ENCODE data around the gene ACSM2B. TPM values are rescaled to one million over a fixed set of nuclear protein-coding genes. Genes with fewer than 3 reads are reported as not detected.

ACSM2B gene
- total RNA-seq, 1 experiment from 2014 or later, result 0.20 TPM

DNA sequence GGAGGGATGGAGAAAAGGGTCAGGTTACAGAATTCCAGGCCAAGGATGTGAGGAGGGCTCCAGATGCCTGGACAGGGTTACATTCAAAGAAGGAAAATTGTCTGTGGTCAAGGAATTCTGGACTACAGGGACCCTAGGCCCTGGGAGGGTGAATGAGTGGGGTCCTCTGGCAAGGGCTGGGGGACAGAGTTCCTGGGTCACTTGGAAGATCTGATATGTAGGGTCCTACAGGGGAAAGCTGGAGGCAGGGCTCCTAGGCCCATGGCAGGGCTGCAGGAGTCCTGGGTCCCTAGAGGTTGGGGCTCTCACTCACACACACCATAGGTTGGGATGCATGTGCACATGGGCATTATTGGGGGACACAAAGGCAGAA, 46.3 kb upstream of the ACSM2B start:
- Mint-ChIP-seq H3K27me3 (ENCODE audit: low read depth) (no peaks in the 10 kb centered on the region; the same call in 1 of the 2 replicates), H3K27ac (no peak overlapping the region), H3K4me1 (peaks cover 24% of the 10 kb centered on the region), H3K4me3 (no peak overlapping the region), H3K36me3 (no peaks in the 10 kb centered on the region), H3K9me3 (peaks cover 10% of the 10 kb centered on the region)
- ATAC-seq (no peak), DNase-seq (ENCODE audit: low spot score) (no peak)
- ChIA-PET CTCF (no interaction called here), POLR2A (no interaction called here)
- TF ChIP-seq ZBTB21 (CRISPR knock-in tag; IDR thresholded peaks at IDR 0.05; ENCODE audit: borderline replicate concordance) (no peak), GTF2I (CRISPR knock-in tag; conservative IDR thresholded peaks at IDR 0.05) (no peak), NR2C2 (CRISPR knock-in tag; IDR thresholded peaks at IDR 0.05) (no peak), PRRX2 (CRISPR knock-in tag; IDR thresholded peaks at IDR 0.05) (no peak)
- TF ChIP-seq, protein P1, sequence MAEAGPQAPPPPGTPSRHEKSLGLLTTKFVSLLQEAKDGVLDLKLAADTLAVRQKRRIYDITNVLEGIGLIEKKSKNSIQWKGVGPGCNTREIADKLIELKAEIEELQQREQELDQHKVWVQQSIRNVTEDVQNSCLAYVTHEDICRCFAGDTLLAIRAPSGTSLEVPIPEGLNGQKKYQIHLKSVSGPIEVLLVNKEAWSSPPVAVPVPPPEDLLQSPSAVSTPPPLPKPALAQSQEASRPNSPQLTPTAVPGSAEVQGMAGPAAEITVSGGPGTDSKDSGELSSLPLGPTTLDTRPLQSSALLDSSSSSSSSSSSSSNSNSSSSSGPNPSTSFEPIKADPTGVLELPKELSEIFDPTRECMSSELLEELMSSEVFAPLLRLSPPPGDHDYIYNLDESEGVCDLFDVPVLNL (CRISPR knock-in tag; IDR thresholded peaks at IDR 0.05; ENCODE audit: borderline replicate concordance, low read depth), result no peak

DNA sequence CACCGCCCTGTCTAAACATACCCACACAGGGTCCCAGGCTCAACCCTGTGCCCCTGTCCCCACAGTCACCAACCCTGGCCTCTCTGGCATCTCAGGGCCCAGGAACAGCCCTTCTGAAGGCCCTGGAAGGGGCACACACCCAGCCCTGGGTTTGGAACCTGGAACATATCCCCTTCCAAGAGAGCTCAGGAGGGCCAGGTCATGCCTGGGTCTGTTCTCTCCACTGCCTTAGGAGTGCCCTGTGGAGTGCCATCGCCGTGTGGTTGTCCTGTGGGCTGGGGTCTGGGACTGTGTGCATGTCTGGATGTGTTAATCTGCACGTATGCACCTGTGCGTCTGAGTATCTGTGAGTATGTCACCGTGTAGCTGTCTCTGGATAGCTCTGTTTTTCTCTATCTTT, 45.2 kb upstream of the ACSM2B start:
- TF ChIP-seq, protein P2, sequence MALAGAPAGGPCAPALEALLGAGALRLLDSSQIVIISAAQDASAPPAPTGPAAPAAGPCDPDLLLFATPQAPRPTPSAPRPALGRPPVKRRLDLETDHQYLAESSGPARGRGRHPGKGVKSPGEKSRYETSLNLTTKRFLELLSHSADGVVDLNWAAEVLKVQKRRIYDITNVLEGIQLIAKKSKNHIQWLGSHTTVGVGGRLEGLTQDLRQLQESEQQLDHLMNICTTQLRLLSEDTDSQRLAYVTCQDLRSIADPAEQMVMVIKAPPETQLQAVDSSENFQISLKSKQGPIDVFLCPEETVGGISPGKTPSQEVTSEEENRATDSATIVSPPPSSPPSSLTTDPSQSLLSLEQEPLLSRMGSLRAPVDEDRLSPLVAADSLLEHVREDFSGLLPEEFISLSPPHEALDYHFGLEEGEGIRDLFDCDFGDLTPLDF (CRISPR knock-in tag; IDR thresholded peaks at IDR 0.05), result no peak
- no peak for TF ChIP-seq IRF2 (CRISPR knock-in tag; IDR thresholded peaks at IDR 0.05; ENCODE audit: borderline replicate concordance, low read depth)
- no peak for TF ChIP-seq ETV6 (CRISPR knock-in tag; IDR thresholded peaks at IDR 0.05)
- no peak for TF ChIP-seq HMGA2 (CRISPR knock-in tag; IDR thresholded peaks at IDR 0.05)
- TF ChIP-seq RELA (CRISPR knock-in tag; IDR thresholded peaks at IDR 0.05; ENCODE audit: borderline replicate concordance), result no peak
- no peak for TF ChIP-seq ZNF263 (CRISPR knock-in tag; IDR thresholded peaks at IDR 0.05; ENCODE audit: low read depth)
- no peak for TF ChIP-seq CREM (CRISPR knock-in tag; IDR thresholded peaks at IDR 0.05)
- TF ChIP-seq CBFB (CRISPR knock-in tag; IDR thresholded peaks at IDR 0.05; ENCODE audit: low read depth), result no peak
- no peak for TF ChIP-seq SOX15 (CRISPR knock-in tag; IDR thresholded peaks at IDR 0.05)
- TF ChIP-seq, protein P3, sequence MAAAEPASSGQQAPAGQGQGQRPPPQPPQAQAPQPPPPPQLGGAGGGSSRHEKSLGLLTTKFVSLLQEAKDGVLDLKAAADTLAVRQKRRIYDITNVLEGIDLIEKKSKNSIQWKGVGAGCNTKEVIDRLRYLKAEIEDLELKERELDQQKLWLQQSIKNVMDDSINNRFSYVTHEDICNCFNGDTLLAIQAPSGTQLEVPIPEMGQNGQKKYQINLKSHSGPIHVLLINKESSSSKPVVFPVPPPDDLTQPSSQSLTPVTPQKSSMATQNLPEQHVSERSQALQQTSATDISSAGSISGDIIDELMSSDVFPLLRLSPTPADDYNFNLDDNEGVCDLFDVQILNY (CRISPR knock-in tag; IDR thresholded peaks at IDR 0.05), result no peak
- ChIA-PET POLR2A (no interaction called here), CTCF (interaction anchor here (0.7 to 1.0 kb wide), 2 partner anchors 8 to 67 kb away, joined by 3 to 4 read pairs; no protein-coding TSS in a partner anchor)
- no peaks in the 10 kb centered on the region for H3K36me3 Mint-ChIP-seq
- ATAC-seq (no peak), DNase-seq (ENCODE audit: low spot score) (no peak)
- H3K4me1 Mint-ChIP-seq, result peaks cover 27% of the 10 kb centered on the region
- no peaks in the 10 kb centered on the region; the same call in 1 of the 2 replicates for H3K27me3 Mint-ChIP-seq (ENCODE audit: low read depth)
- no peak overlapping the region for H3K4me3 Mint-ChIP-seq
- H3K9me3 Mint-ChIP-seq, result peaks cover 10% of the 10 kb centered on the region
- H3K27ac Mint-ChIP-seq, result no peak overlapping the region

DNA sequence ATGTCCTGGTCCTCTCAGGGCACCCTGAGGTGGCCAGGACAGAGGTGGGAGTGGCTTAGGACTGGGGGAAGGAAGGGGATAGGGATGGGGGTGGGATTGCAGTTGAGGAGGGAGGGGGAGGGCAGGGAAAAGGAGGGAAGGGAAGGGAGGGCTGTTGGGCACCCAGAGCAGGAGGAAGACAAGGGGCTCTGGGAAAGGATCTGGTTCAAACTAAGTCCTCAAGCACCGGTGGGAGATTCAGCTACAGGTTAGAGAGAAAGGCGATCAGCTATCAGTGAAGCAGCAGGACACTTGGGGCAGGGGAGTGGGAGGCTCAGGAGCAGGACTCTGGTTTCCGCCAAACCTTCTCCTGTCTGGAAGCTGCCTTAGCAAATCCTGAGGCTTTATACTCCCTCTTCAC, 44.6 kb upstream of the ACSM2B start:
- Mint-ChIP-seq H3K4me3 (no peak overlapping the region), H3K4me1 (peaks cover 27% of the 10 kb centered on the region), H3K27ac (no peak overlapping the region), H3K36me3 (no peaks in the 10 kb centered on the region), H3K9me3 (peaks cover 10% of the 10 kb centered on the region), H3K27me3 (ENCODE audit: low read depth) (no peaks in the 10 kb centered on the region; the same call in 1 of the 2 replicates)
- ChIA-PET POLR2A (no interaction called here), CTCF (interaction anchor here (0.7 kb wide), 1 partner anchor 67 kb away, joined by 3 read pairs; no protein-coding TSS in a partner anchor)
- TF ChIP-seq KAT7 (CRISPR knock-in tag; IDR thresholded peaks at IDR 0.05; ENCODE audit: borderline replicate concordance) (no peak), ZNF396 (CRISPR knock-in tag; IDR thresholded peaks at IDR 0.05; ENCODE audit: borderline replicate concordance) (no peak), TCF7 (CRISPR knock-in tag; IDR thresholded peaks at IDR 0.05; ENCODE audit: low read depth) (no peak), TEAD1 (CRISPR knock-in tag; IDR thresholded peaks at IDR 0.05) (no peak), NFYB (CRISPR knock-in tag; conservative IDR thresholded peaks at IDR 0.05; ENCODE audit: low read depth) (no peak), RORB (CRISPR knock-in tag; IDR thresholded peaks at IDR 0.05) (no peak), PRRX2 (CRISPR knock-in tag; IDR thresholded peaks at IDR 0.05) (no peak), CREM (CRISPR knock-in tag; IDR thresholded peaks at IDR 0.05) (no peak)
- TF ChIP-seq, protein P4, sequence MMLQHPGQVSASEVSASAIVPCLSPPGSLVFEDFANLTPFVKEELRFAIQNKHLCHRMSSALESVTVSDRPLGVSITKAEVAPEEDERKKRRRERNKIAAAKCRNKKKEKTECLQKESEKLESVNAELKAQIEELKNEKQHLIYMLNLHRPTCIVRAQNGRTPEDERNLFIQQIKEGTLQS (CRISPR knock-in tag; conservative IDR thresholded peaks at IDR 0.05), result no peak
- TF ChIP-seq, protein P1 (CRISPR knock-in tag; IDR thresholded peaks at IDR 0.05; ENCODE audit: borderline replicate concordance, low read depth), result no peak
- TF ChIP-seq, protein P5, sequence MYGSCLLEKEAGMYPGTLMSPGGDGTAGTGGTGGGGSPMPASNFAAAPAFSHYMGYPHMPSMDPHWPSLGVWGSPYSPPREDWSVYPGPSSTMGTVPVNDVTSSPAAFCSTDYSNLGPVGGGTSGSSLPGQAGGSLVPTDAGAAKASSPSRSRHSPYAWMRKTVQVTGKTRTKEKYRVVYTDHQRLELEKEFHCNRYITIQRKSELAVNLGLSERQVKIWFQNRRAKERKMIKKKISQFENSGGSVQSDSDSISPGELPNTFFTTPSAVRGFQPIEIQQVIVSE (CRISPR knock-in tag; IDR thresholded peaks at IDR 0.05; ENCODE audit: borderline replicate concordance), result no peak
- TF ChIP-seq, protein P6, sequence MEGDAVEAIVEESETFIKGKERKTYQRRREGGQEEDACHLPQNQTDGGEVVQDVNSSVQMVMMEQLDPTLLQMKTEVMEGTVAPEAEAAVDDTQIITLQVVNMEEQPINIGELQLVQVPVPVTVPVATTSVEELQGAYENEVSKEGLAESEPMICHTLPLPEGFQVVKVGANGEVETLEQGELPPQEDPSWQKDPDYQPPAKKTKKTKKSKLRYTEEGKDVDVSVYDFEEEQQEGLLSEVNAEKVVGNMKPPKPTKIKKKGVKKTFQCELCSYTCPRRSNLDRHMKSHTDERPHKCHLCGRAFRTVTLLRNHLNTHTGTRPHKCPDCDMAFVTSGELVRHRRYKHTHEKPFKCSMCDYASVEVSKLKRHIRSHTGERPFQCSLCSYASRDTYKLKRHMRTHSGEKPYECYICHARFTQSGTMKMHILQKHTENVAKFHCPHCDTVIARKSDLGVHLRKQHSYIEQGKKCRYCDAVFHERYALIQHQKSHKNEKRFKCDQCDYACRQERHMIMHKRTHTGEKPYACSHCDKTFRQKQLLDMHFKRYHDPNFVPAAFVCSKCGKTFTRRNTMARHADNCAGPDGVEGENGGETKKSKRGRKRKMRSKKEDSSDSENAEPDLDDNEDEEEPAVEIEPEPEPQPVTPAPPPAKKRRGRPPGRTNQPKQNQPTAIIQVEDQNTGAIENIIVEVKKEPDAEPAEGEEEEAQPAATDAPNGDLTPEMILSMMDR (IDR thresholded peaks at IDR 0.05), result no peak
- TF ChIP-seq, protein P3 (CRISPR knock-in tag; IDR thresholded peaks at IDR 0.05), result no peak
- DNase-seq (ENCODE audit: low spot score), result no peak
- no peak for ATAC-seq

Data from WTC11 (cell line).